Measurements from ENCODE around the gene RILPL2. TPM values are rescaled to one million over a fixed set of nuclear protein-coding genes. Genes with fewer than 3 reads are reported as not detected.

The RILPL2 gene
- total and polyA plus RNA-seq, 2 of the 13 experiments (the other 11 are each of a cell fraction or from before 2014, with no cell fraction given) = 2.7 to 8.1 TPM

GRCh38 chr12:123457980-123458779 is 21.7 kb upstream of the RILPL2 start, which contains the start of gene SNRNP35 (continued):
- no peak for TF ChIP-seq DPF2 (CRISPR knock-in tag; IDR thresholded peaks at IDR 0.05; ENCODE audit: borderline replicate concordance, low read depth)
- peak; percentile 51 for TF ChIP-seq BCL6 (CRISPR knock-in tag; IDR thresholded peaks at IDR 0.05)
- TF ChIP-seq ZNF44 (CRISPR knock-in tag; IDR thresholded peaks at IDR 0.05) = peak; percentile 57; the same call in 1 of the 2 replicates
- no peak; the same call in none of the 2 replicates for TF ChIP-seq ZNF709 (CRISPR knock-in tag; IDR thresholded peaks at IDR 0.05)
- TF ChIP-seq EED (CRISPR knock-in tag; IDR thresholded peaks at IDR 0.05) = 0 out of 2 replicates have a peak, but pooled peaks have one; percentile 51
- no peak; the same call in 1 of the 2 replicates for TF ChIP-seq ZBTB42 (CRISPR knock-in tag; IDR thresholded peaks at IDR 0.05)
- TF ChIP-seq ZBTB37 (CRISPR knock-in tag; IDR thresholded peaks at IDR 0.05) = peak; percentile 64
- TF ChIP-seq PREB (CRISPR knock-in tag; IDR thresholded peaks at IDR 0.05) = no peak
- TF ChIP-seq ZNF101 (CRISPR knock-in tag; IDR thresholded peaks at IDR 0.05; ENCODE audit: borderline replicate concordance, low read depth) = no peak
- no peak for TF ChIP-seq ATF5 (CRISPR knock-in tag; IDR thresholded peaks at IDR 0.05; ENCODE audit: low read depth)
- peak; percentile 79 for TF ChIP-seq KLF6 (CRISPR knock-in tag; IDR thresholded peaks at IDR 0.05)
- no peak; the same call in 1 of the 2 replicates for TF ChIP-seq MXD3 (CRISPR knock-in tag; IDR thresholded peaks at IDR 0.05)
- TF ChIP-seq SMARCC2 (IDR thresholded peaks at IDR 0.05) = no peak
- TF ChIP-seq FOXO4 (CRISPR knock-in tag; conservative IDR thresholded peaks at IDR 0.05) = 0 out of 2 replicates have a peak, but pooled peaks have one; percentile 30
- TF ChIP-seq ZNF687 (CRISPR knock-in tag; IDR thresholded peaks at IDR 0.05) = peak; percentile 95
- TF ChIP-seq ZBTB46 (CRISPR knock-in tag; IDR thresholded peaks at IDR 0.05; ENCODE audit: borderline replicate concordance) = no peak
- peak; percentile 65; the same call in 1 of the 2 replicates for TF ChIP-seq PCBP1 (IDR thresholded peaks at IDR 0.05; ENCODE audit: borderline replicate concordance, low read depth, low read length)

Measured in HepG2 (cell line).